Measurements from ENCODE around the gene TMCO2.

TMCO2 gene

GRCh38 chr1:40257688-40258444 is 10.1 kb downstream of the TMCO2 start, which contains the start of gene ZMPSTE24:
Gene ZMPSTE24, plus strand, starts transcription at chr1:40258236. Its CDS starts 36 bp downstream, at chr1:40258272.
- DNase-seq (ENCODE audit: low spot score): peak; percentile 97

GRCh38 chr1:40258445-40258769 is 10.7 kb downstream of the TMCO2 start:
- no peak for DNase-seq (ENCODE audit: low spot score)

DNA sequence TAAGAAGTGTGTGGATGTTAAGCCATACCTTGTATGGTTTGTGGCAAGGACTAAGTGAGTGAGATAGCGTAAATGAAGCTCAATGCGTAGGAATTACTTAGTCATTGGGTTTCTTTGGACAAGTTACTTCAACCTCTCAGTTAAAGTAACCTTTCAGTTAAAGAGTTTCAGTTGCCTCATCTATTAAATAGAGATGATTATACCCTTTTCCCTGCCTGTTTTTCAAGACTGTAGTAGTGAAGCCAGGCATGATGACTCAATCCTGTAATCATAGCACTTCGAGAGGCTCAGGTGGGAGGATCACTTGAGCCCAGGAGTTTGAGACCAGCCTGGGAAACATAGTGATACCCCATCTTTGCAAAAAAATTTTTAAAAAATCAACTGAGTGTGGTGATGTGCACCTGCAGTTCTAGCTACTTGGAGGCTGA is 16.6 kb downstream of the TMCO2 start:
- no peak for DNase-seq (ENCODE audit: low spot score)

DNA sequence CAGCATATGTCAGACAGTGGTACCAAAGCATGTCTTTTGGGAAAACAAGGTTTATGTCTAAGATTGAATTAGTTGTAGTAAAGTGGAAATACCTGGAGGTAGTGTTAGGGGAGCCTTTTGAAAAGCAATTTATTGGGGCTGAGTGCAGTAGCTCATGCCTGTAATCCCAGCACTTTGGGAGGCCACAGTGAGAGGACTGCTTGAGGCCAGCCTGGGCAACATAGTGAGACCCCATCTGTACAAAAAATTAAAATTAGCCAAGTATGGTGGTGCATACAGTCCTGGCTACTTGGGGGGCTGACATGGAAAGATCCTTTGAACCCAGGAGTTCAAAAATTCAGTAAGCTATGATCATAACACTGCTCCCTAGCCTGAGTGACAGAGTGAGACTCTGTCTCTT is 17.6 kb downstream of the TMCO2 start:
- DNase-seq (ENCODE audit: low spot score): no peak

- DNase-seq (ENCODE audit: low spot score): no peak
Measured at GRCh38 chr1:40265919-40266318, 18.2 kb downstream of the TMCO2 start.

DNA sequence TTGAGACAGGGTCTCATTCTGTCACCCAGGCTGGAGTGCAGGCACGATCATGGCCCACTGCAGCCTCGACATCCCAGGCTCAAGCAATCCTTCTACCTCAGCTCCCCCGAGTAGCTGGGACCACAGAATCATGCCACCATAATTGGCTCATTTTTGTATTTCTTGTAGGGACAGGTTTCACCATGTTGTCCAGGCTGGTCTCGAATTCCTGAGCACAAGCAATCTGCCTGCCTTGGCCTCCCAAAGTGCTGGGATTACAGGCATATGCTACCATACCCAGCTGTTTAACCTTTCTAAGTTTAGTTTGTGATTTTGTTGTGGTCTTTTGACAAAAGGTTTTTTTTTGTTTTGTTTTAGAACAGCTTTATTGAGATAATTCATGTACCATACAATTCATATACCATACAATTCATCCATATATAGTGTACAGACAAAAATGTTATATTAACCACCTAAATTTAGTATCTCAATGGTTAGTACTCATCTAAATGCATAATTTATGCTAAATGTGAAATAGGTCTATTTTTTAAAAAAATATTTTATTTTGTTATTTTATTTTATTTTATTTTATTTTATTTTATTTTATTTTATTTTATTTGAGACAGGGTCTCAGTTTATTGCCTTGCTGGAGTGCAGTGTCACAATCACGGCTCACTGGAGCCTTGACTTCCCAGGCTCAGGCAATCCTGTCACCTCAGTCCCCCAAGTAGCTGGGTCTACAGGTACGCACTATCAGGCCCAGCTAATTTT is 19.2 kb downstream of the TMCO2 start:
- DNase-seq (ENCODE audit: low spot score): no peak

GRCh38 chr1:40267767-40268187 is 20.0 kb downstream of the TMCO2 start:
- DNase-seq (ENCODE audit: low spot score): no peak

DNA sequence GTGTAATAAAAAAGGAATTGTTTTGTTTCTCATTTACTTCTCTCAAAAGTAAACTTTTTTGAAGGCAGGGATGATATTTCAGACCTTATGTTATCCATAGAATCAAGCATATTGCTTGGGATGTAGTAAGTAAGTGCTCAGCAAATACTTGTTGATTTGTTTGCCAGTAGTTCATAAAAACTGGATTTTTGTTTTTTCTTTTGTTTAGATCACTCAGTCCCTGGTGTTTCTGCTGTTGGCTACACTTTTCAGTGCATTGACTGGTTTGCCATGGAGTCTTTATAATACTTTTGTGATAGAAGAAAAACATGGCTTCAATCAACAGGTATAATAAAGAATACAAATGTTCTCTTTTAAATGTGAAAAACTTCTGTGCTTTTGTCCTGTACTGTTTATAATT is 20.5 kb downstream of the TMCO2 start:
- no peak for DNase-seq (ENCODE audit: low spot score)

GRCh38 chr1:40270152-40270834 is 22.6 kb downstream of the TMCO2 start:
- no peak for DNase-seq (ENCODE audit: low spot score)

- no peak for DNase-seq (ENCODE audit: low spot score)
Measured at GRCh38 chr1:40272653-40273213, 25.0 kb downstream of the TMCO2 start.

- DNase-seq (ENCODE audit: low spot score): no peak
Measured at GRCh38 chr1:40273547-40274166, 25.9 kb downstream of the TMCO2 start.

- no peak for DNase-seq (ENCODE audit: low spot score)
Measured at GRCh38 chr1:40274331-40274730, 26.6 kb downstream of the TMCO2 start.

DNA sequence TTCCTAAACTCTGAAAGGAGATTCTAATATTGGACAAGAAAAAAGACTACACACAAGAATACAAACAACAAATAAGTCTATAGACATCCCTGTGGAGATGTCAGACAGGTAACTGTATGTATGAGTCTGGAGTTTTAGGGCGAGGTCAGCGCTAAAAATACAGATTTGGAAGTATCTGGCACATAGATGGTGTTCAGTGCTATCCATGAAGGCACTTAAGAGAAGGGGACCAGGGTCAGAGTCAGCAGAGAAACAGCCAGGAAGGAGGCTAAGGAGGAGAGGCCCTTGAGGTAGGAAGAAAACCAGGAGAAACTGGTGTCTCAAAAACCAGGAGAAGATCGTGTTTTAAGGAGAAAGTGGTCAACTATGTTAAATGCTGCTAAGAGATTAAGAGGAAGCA is 28.4 kb downstream of the TMCO2 start:
- no peak for DNase-seq (ENCODE audit: low spot score)

DNA sequence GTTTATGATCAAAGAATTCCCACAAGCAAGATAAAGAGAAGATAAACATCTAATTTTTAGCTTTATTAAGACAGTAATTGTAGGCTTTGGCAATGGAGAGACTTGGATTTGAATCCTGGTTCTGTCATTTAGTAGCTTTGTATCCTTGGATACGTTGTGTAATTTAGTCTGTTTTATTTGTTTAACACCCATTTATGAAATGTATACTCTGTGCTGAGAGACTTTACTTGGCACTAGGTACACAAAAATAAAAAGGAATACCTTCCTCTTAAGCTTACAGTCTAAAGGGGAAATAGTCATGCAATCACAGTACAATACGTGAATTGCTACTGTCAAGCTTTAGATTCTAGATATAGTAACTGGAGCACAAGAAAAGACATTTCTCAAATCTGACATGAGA is 34.1 kb downstream of the TMCO2 start:
- DNase-seq (ENCODE audit: low spot score): no peak

DNA sequence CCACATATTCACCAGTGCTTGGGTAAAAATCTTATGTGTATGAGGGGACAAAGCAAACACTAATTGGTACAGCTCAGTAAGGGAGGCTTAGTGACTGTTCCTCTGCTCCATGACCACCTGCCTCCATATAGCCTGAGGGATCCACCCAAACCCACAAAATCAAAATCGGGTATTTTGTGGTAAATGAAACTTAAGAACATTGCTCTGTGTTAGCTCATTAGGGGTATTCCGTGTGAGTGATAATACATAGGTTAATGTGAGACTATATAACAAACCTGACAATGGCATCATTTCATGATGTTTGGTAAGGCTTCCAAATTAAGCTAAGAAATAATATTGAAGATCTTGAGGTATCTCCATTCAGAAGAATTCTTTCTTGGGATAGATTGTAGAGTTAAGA is 43.6 kb downstream of the TMCO2 start:
- no peak for DNase-seq (ENCODE audit: low spot score)

DNA sequence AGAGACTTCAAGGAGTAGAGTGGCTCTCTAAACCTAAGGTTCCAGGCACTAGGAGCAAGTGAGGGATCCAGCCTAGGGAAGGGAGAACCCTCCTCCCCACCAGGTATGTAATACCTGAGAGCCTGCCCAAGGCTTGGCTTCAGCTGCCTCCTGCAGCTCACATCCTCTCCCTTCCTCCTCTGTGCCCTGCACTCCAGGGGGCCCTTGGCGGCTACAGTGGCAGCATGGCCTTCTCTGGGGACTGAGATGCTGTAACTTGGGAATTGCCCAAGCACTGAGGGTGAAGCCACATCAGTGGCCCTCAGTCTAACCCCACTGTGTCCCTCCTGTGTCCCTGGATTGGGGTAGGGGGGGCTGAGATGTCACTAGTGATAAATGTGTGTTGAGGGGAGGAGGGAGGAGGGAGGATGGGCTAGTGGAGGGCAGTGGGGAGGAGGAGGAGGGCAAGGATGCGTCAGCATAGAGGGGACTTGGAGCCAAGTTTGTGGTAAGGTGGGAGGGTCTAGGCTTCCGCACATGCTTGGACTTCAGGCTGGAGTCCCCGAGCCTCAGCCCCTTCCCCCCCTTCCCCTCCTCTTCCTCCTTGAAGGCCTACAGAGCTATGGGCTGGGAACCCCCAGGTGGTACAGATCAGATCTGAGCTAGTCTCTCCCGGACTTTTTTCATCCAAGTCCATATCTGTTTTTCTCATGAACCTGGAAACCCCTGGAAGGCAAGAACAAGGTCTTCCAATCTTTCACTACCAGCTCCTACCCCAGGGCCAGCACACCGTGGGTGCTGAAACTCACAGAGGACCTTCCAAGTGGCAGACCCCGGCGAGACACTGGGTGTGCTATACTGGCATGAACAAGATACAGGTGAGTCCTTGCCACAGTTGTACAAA is 51.9 kb downstream of the TMCO2 start:
- no peak for DNase-seq (ENCODE audit: low spot score)

DNA sequence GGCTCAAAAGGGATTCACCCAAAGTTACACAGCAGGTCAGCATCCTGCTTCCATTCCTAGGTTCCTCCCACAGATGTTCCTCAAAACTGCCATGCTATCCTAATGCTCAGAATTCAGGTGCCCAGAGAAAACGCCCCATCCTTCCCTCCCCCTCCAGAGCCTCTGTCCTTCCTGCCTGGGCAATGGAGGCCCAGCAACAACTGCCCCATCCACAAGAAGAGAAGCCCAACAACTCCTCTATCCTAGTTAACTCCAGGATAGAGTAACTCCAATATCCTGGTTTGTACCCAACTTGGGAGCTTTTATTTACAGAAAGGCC is 52.5 kb downstream of the TMCO2 start:
- DNase-seq (ENCODE audit: low spot score): no peak

- no peak for DNase-seq (ENCODE audit: low spot score)
Measured at GRCh38 chr1:40300651-40301050, 52.9 kb downstream of the TMCO2 start.

- no peak for DNase-seq (ENCODE audit: low spot score)
Measured at GRCh38 chr1:40301066-40301465, 53.3 kb downstream of the TMCO2 start.
